Measurements from ENCODE around the gene CCL13.

- no peak for TF ChIP-seq CTCF (IDR thresholded peaks at IDR 0.05)
- no peak for TF ChIP-seq EP300 (IDR thresholded peaks at IDR 0.05)
- TF ChIP-seq POLR2A (IDR thresholded peaks at IDR 0.05) = no peak
Observed at GRCh38 chr17:34399725-34400124, 43.4 kb downstream of the CCL13 start.
